ENCODE measurements around the gene KCNJ4. TPM values are rescaled to one million over a fixed set of nuclear protein-coding genes. Genes with fewer than 3 reads are reported as not detected.
A peak's percentile ranks its signal among the peaks of the same experiment; 100 is the strongest.

KCNJ4 gene
- total RNA-seq, 1 experiment from 2014 or later: 0.92 TPM

DNA sequence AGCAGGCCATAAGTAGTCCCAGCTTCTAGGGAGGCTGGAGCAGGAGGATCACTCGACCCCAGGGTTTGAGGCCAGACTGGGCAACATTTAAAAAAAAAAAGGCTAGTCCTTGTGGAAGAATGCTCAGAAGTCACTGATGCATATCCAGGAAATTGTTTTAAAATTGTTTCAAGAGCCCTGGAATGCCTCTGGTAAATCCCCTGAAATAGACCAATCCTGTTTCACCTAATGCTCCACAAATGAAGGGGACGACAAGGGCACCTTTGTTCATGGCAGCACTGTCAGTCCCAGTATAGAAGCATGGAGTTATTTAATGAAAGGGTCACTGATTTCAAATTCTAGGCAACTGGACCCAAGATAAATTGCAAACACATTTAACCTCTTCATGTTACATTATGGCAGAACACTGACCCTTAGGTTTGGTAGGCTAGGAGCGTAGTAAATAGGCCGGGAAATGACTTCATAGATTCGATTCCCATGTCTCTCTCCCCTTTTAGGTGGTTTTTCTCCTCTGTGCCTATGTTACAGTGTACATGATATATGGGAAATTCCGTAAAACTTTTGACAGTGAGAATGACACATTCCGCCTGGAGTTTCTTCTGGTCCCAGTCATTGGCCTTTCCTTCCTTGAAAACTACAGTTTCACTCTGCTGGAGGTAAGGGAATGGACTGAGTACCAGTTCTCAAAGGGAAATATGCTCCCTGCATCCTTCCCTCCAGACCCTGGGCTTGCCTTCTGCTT is 24.3 kb upstream of the KCNJ4 start:
- Histone ChIP-seq H3K4ac (ENCODE audit: low read depth, low read length) (no peak overlapping the region), H3K4me1 (ENCODE audit: insufficient read depth, low read length) (no peaks in the 10 kb centered on the region), H2BK20ac (ENCODE audit: low read depth, low read length, poor library complexity, severe bottlenecking) (no peak overlapping the region), H3K9me3 (ENCODE audit: control insufficient read depth, low read depth, low read length) (no peaks in the 10 kb centered on the region), H2BK5ac (ENCODE audit: insufficient read length, low read length) (no peak overlapping the region), H4K20me1 (ENCODE audit: control insufficient read depth, insufficient read depth, insufficient read length) (no peaks in the 10 kb centered on the region), H2BK15ac (ENCODE audit: low read depth, low read length) (no peak overlapping the region), H3K27me3 (ENCODE audit: insufficient read depth, low read length) (no peaks in the 10 kb centered on the region), H3K79me2 (ENCODE audit: insufficient read depth, low read length) (no peaks in the 10 kb centered on the region), H4K5ac (ENCODE audit: insufficient read length, low read depth, low read length) (no peak overlapping the region), H2BK12ac (ENCODE audit: insufficient read length, low read depth, low read length) (no peak overlapping the region), H4K8ac (replicated peaks; ENCODE audit: insufficient read length, low read depth, low read length) (no peak overlapping the region), H3K18ac (ENCODE audit: insufficient read length, low read depth, low read length) (no peak overlapping the region), H3K27ac (ENCODE audit: insufficient read length, low read depth, low read length) (no peak overlapping the region), H3K9ac (ENCODE audit: extremely low read depth, insufficient read length, low read length) (no peak overlapping the region), H3K56ac (ENCODE audit: insufficient read length, low read depth, low read length) (no peak overlapping the region), H3K23ac (ENCODE audit: insufficient read length, low read depth, low read length) (no peak overlapping the region), H3K4me2 (ENCODE audit: insufficient read depth, insufficient read length, low read length) (no peak overlapping the region), H2BK120ac (ENCODE audit: low read depth, low read length, poor library complexity, severe bottlenecking) (no peak overlapping the region), H3T11ph (ENCODE audit: low read length) (no peak overlapping the region), H4K91ac (ENCODE audit: insufficient read length, low read depth, low read length) (no peak overlapping the region), H3K23me2 (ENCODE audit: insufficient read length, low read depth, low read length, poor library complexity, severe bottlenecking) (no peaks in the 10 kb centered on the region), H3K14ac (ENCODE audit: insufficient read depth, low read length) (no peak overlapping the region), H2AK5ac (ENCODE audit: insufficient read length, low read length) (no peak overlapping the region), H2AFZ (ENCODE audit: low read length) (no peak overlapping the region), H3K79me1 (ENCODE audit: insufficient read depth, low read depth, low read length, poor library complexity, severe bottlenecking) (no peaks in the 10 kb centered on the region)
- TF ChIP-seq, protein P1, sequence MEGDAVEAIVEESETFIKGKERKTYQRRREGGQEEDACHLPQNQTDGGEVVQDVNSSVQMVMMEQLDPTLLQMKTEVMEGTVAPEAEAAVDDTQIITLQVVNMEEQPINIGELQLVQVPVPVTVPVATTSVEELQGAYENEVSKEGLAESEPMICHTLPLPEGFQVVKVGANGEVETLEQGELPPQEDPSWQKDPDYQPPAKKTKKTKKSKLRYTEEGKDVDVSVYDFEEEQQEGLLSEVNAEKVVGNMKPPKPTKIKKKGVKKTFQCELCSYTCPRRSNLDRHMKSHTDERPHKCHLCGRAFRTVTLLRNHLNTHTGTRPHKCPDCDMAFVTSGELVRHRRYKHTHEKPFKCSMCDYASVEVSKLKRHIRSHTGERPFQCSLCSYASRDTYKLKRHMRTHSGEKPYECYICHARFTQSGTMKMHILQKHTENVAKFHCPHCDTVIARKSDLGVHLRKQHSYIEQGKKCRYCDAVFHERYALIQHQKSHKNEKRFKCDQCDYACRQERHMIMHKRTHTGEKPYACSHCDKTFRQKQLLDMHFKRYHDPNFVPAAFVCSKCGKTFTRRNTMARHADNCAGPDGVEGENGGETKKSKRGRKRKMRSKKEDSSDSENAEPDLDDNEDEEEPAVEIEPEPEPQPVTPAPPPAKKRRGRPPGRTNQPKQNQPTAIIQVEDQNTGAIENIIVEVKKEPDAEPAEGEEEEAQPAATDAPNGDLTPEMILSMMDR (conservative IDR thresholded peaks at IDR 0.05): no peak
- Mint-ChIP-seq H3K36me3 (ENCODE audit: insufficient read depth in 1 of 3, low read depth in 3 of 3) (peaks cover 16 to 40% (median 33%) of the 10 kb centered on the region in 3 experiments), H3K4me3 (no peak overlapping the region), H3K4me1 (peaks cover 2% of the 10 kb centered on the region in 2 experiments), H3K27me3 (ENCODE audit: low read depth) (no peaks in the 10 kb centered on the region; the same call in 1 of the 2 replicates), H3K9me3 (no peaks in the 10 kb centered on the region), H3K27ac (peak overlapping the region in 1 of 3 experiments; percentile 64; a peak in 1 of 7 replicates)
- WGBS (ENCODE audit: extremely low coverage, insufficient read length, low lambda C conversion rate): no CpG with 5 or more reads among the region's 7 CpGs
- no peak for DNase-seq

Measured in H9 (cell line).